ENCODE measurements around the gene OSBPL8. TPM values are rescaled to one million over a fixed set of nuclear protein-coding genes. Genes with fewer than 3 reads are reported as not detected.

Gene OSBPL8
- total and polyA plus RNA-seq, 9 of the 15 experiments (the other 6 are each of a cell fraction or from before 2014, with no cell fraction given), result 17.4 to 82.7 (median 42.8) TPM

- H3K36me3 ChIP-seq (ENCODE audit: control insufficient read depth, insufficient read depth, low read length), result peaks cover 65% of the 10 kb centered on the region
- H3K4me2 ChIP-seq (ENCODE audit: insufficient read depth, low read length), result no peak overlapping the region
- FAIRE-seq (no peak), DNase-seq (ENCODE audit: extremely low read depth in 1 of 4, low spot score in 3 of 4) (no peak), ATAC-seq (no peak)
- intact Hi-C loops (cut with micrococcal nuclease), result no loop called here
- no peak overlapping the region for H3K27ac ChIP-seq (ENCODE audit: extremely low read depth, low read depth, low read length)
- BruUV-seq (replicated peaks), result no TSS peak
- H3K27me3 ChIP-seq (ENCODE audit: control insufficient read depth in 2 of 2, insufficient read depth in 2 of 2, low read length in 2 of 2), result no peaks in the 10 kb centered on the region
- no peak overlapping the region for H3K4me3 ChIP-seq
- no peaks in the 10 kb centered on the region for H3K9me3 ChIP-seq (replicated peaks; ENCODE audit: control insufficient read depth, insufficient read depth, low read depth, low read length)
- no peaks in the 10 kb centered on the region for H3K4me1 ChIP-seq (replicated peaks in 1 of 2; ENCODE audit: control insufficient read depth in 2 of 2, insufficient read depth in 2 of 2, low read length in 2 of 2)
- in situ Hi-C loops (cut with MboI), result no loop called here
- ChIA-PET CTCF (ENCODE audit: low intra/inter-chr PET ratio) (no interaction called here), POLR2A (interaction anchor here (0.7 kb wide), 1 partner anchor 9 kb away, joined by 3 read pairs; no protein-coding TSS in a partner anchor)
- WGBS (ENCODE audit: insufficient coverage, low coverage, missing lambda C conversion rate), result 93% methylated on average over 2 of the region's 2 CpGs
- H3K9ac ChIP-seq (ENCODE audit: insufficient read depth in 1 of 2, low read depth in 2 of 2, low read length in 2 of 2), result no peak overlapping the region
- no peak overlapping the region for H2AFZ ChIP-seq (ENCODE audit: low read depth, low read length)
- H3K9me1 ChIP-seq (ENCODE audit: control insufficient read depth, insufficient read depth, low read length), result no peaks in the 10 kb centered on the region
- H3K79me2 ChIP-seq (ENCODE audit: control insufficient read depth, insufficient read depth, low read length), result no peaks in the 10 kb centered on the region
- no peaks in the 10 kb centered on the region for H4K20me1 ChIP-seq (replicated peaks; ENCODE audit: control insufficient read depth, insufficient read depth, low read length)
- TF ChIP-seq HDAC2 (IDR thresholded peaks at IDR 0.05), result no peak
- TF ChIP-seq ZNF316 (IDR thresholded peaks at IDR 0.05), result peak; percentile 51; the same call in 1 of the 2 replicates
- TF ChIP-seq NR4A1 (CRISPR knock-in tag; IDR thresholded peaks at IDR 0.05), result no peak
- TF ChIP-seq NR4A1 (tag; IDR thresholded peaks at IDR 0.05), result no peak
- no peak for TF ChIP-seq TEAD2 (tag; IDR thresholded peaks at IDR 0.05)
- TF ChIP-seq MAFF (IDR thresholded peaks at IDR 0.05; ENCODE audit: low read length), result 0 out of 2 replicates have a peak, but pooled peaks have one; percentile 13
Measured at GRCh38 chr12:76387614-76388013, 172.0 kb downstream of the OSBPL8 start.

GRCh38 chr12:76384560-76384959 lies 175.0 kb downstream of the OSBPL8 start:
- FAIRE-seq, result no peak

More at GRCh38 chr12:76384560-76384959, 175.0 kb downstream of the OSBPL8 start:
- Histone ChIP-seq H3K9me1 (ENCODE audit: control insufficient read depth, insufficient read depth, low read length) (no peaks in the 10 kb centered on the region), H3K79me2 (ENCODE audit: control insufficient read depth, insufficient read depth, low read length) (no peaks in the 10 kb centered on the region), H3K4me2 (ENCODE audit: insufficient read depth, low read length) (no peak overlapping the region), H3K36me3 (ENCODE audit: control insufficient read depth, insufficient read depth, low read length) (peaks cover 44% of the 10 kb centered on the region), H3K9ac (ENCODE audit: insufficient read depth in 1 of 2, low read depth in 2 of 2, low read length in 2 of 2) (no peak overlapping the region), H3K27ac (ENCODE audit: extremely low read depth, low read depth, low read length) (no peak overlapping the region), H4K20me1 (replicated peaks; ENCODE audit: control insufficient read depth, insufficient read depth, low read length) (no peaks in the 10 kb centered on the region), H3K27me3 (ENCODE audit: control insufficient read depth in 2 of 2, insufficient read depth in 2 of 2, low read length in 2 of 2) (no peaks in the 10 kb centered on the region), H2AFZ (ENCODE audit: low read depth, low read length) (no peak overlapping the region), H3K4me3 (no peak overlapping the region), H3K4me1 (replicated peaks in 1 of 2; ENCODE audit: control insufficient read depth in 2 of 2, insufficient read depth in 2 of 2, low read length in 2 of 2) (peaks cover 0 to under 1% of the 10 kb centered on the region in 2 experiments; a peak in 1 of 5 replicates), H3K9me3 (replicated peaks; ENCODE audit: control insufficient read depth, insufficient read depth, low read depth, low read length) (no peaks in the 10 kb centered on the region)
- intact Hi-C loops (cut with micrococcal nuclease), result no loop called here
- CTCF ChIA-PET (ENCODE audit: low intra/inter-chr PET ratio), result no interaction called here
- ATAC-seq (no peak), DNase-seq (ENCODE audit: extremely low read depth in 1 of 4, low spot score in 3 of 4) (no peak)
- no TSS peak for BruUV-seq (replicated peaks)
- in situ Hi-C loops (cut with MboI), result no loop called here
- POLR2A ChIA-PET, result interaction anchor here (0.9 to 1.3 kb wide), 2 partner anchors 11 to 24 kb away, joined by 3 to 5 read pairs; no protein-coding TSS in a partner anchor
- WGBS (ENCODE audit: insufficient coverage, low coverage, missing lambda C conversion rate), result 86% methylated on average over 2 of the region's 2 CpGs
- TF ChIP-seq ZBTB9 (CRISPR knock-in tag; IDR thresholded peaks at IDR 0.05), result no peak
- TF ChIP-seq BDP1 (IDR thresholded peaks at IDR 0.05; ENCODE audit: insufficient read depth, insufficient read length), result no peak
- no peak for TF ChIP-seq ZNF551 (CRISPR knock-in tag; IDR thresholded peaks at IDR 0.05)
- no peak for TF ChIP-seq DDX20 (tag; IDR thresholded peaks at IDR 0.05; ENCODE audit: low read depth)
- no peak for TF ChIP-seq BCLAF1 (IDR thresholded peaks at IDR 0.05; ENCODE audit: borderline replicate concordance in 1 of 2, control insufficient read depth in 1 of 2, low read depth in 2 of 2, low read length in 1 of 2)
